ENCODE data around the gene DNMT1.

DNA sequence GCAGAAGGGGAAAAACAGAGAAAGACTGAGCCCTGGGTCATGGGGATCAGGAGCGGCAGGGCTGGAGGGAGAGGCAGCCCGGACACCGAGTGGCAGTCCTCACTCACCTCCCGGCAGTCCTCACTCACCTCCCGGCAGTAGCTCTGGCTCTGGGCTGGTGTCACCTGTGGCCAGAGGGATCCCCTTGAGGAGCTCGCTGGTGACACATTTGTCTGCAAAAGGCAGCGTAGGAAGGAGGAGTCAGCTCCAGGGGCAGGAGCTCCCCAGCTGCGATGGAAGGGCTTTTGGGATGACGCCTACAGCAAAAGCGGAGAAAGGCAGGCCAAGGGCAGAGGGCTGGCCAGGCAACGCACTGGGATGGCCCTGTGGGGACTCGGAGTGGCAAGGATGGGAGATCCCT is 75.8 kb downstream of the DNMT1 start:
- no peak for TF ChIP-seq EZH2 (IDR thresholded peaks at IDR 0.05; ENCODE audit: low read length)
- TF ChIP-seq, protein P1, sequence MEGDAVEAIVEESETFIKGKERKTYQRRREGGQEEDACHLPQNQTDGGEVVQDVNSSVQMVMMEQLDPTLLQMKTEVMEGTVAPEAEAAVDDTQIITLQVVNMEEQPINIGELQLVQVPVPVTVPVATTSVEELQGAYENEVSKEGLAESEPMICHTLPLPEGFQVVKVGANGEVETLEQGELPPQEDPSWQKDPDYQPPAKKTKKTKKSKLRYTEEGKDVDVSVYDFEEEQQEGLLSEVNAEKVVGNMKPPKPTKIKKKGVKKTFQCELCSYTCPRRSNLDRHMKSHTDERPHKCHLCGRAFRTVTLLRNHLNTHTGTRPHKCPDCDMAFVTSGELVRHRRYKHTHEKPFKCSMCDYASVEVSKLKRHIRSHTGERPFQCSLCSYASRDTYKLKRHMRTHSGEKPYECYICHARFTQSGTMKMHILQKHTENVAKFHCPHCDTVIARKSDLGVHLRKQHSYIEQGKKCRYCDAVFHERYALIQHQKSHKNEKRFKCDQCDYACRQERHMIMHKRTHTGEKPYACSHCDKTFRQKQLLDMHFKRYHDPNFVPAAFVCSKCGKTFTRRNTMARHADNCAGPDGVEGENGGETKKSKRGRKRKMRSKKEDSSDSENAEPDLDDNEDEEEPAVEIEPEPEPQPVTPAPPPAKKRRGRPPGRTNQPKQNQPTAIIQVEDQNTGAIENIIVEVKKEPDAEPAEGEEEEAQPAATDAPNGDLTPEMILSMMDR (optimal IDR thresholded peaks at IDR 0.05 in 1 of 3, IDR thresholded peaks at IDR 0.05 in 1 of 3, conservative IDR thresholded peaks at IDR 0.05 in 1 of 3; ENCODE audit: extremely low read depth in 1 of 3, insufficient read depth in 2 of 3, low read length in 3 of 3) = no peak
